Measurements from ENCODE around the gene ERN1. TPM values are rescaled to one million over a fixed set of nuclear protein-coding genes. Genes with fewer than 3 reads are reported as not detected.

Gene ERN1
- polyA plus RNA-seq, 1 experiment, result 8.6 TPM

GRCh38 chr17:64028874-64029464, 101.0 kb downstream of the ERN1 start:
- Histone ChIP-seq H3K27me3 (ENCODE audit: control insufficient read depth, insufficient read depth, low read length) (no peaks in the 10 kb centered on the region), H3K36me3 (ENCODE audit: control insufficient read depth, insufficient read depth, low read length) (no peaks in the 10 kb centered on the region), H3K4me3 (ENCODE audit: low read depth, low read length) (no peak overlapping the region)
- no peak for DNase-seq (ENCODE audit: low read depth)
- POLR2A ChIA-PET, result interaction anchor here (0.9 kb wide), 1 partner anchor 105 kb away, joined by 5 read pairs; no protein-coding TSS in a partner anchor
- CTCF ChIA-PET, result interaction anchor here (0.5 to 9.0 kb wide), 43 partner anchors 9 to 596 kb away, joined by 3 to 388 read pairs (median 6); partner anchors contain the start of genes CSHL1, ERN1, GH1 and ICAM2
- TF ChIP-seq, protein P1, sequence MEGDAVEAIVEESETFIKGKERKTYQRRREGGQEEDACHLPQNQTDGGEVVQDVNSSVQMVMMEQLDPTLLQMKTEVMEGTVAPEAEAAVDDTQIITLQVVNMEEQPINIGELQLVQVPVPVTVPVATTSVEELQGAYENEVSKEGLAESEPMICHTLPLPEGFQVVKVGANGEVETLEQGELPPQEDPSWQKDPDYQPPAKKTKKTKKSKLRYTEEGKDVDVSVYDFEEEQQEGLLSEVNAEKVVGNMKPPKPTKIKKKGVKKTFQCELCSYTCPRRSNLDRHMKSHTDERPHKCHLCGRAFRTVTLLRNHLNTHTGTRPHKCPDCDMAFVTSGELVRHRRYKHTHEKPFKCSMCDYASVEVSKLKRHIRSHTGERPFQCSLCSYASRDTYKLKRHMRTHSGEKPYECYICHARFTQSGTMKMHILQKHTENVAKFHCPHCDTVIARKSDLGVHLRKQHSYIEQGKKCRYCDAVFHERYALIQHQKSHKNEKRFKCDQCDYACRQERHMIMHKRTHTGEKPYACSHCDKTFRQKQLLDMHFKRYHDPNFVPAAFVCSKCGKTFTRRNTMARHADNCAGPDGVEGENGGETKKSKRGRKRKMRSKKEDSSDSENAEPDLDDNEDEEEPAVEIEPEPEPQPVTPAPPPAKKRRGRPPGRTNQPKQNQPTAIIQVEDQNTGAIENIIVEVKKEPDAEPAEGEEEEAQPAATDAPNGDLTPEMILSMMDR (IDR thresholded peaks at IDR 0.05; ENCODE audit: insufficient read depth, low read depth, low read length), result peak; percentile 80

DNA sequence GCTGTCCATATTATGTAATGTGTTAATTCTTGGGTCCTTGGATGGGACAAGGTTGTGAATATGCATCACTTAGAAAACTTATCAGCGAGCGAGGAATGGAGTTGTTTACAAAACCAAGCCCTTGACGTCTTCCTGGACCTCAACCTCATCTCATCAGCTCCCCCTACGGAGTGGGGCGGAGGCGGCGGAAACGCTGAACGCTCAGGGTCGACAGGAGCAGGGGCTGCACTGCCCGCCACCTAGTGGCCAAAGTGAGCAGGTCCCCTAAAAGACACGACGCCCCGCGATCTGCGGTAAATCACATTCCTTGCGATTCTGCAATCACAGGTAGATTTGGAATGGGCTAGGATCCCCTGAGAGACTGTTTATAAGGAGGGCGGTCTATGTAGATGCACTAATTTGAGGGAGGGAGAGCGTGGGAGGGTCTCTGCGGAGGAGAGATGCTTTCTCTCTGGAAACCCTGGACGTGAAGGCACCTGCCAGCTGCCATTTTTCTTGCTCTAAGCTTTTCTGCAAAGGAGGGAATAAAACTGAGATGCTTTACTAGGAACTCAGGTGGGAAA, 104.1 kb downstream of the ERN1 start:
- ChIA-PET CTCF (interaction anchor here (0.7 to 9.0 kb wide), 42 partner anchors 9 to 275 kb away, joined by 3 to 388 read pairs (median 5); partner anchors contain the start of genes CD79B, CSHL1, ERN1 and GH1), POLR2A (no interaction called here)
- H3K4me3 ChIP-seq (ENCODE audit: low read depth, low read length), result no peak overlapping the region
- TF ChIP-seq, protein P1 (IDR thresholded peaks at IDR 0.05; ENCODE audit: insufficient read depth, low read depth, low read length), result peak; percentile 96
- no peaks in the 10 kb centered on the region for H3K27me3 ChIP-seq (ENCODE audit: control insufficient read depth, insufficient read depth, low read length)
- no peak for DNase-seq (ENCODE audit: low read depth)
- H3K36me3 ChIP-seq (ENCODE audit: control insufficient read depth, insufficient read depth, low read length), result no peaks in the 10 kb centered on the region

DNA sequence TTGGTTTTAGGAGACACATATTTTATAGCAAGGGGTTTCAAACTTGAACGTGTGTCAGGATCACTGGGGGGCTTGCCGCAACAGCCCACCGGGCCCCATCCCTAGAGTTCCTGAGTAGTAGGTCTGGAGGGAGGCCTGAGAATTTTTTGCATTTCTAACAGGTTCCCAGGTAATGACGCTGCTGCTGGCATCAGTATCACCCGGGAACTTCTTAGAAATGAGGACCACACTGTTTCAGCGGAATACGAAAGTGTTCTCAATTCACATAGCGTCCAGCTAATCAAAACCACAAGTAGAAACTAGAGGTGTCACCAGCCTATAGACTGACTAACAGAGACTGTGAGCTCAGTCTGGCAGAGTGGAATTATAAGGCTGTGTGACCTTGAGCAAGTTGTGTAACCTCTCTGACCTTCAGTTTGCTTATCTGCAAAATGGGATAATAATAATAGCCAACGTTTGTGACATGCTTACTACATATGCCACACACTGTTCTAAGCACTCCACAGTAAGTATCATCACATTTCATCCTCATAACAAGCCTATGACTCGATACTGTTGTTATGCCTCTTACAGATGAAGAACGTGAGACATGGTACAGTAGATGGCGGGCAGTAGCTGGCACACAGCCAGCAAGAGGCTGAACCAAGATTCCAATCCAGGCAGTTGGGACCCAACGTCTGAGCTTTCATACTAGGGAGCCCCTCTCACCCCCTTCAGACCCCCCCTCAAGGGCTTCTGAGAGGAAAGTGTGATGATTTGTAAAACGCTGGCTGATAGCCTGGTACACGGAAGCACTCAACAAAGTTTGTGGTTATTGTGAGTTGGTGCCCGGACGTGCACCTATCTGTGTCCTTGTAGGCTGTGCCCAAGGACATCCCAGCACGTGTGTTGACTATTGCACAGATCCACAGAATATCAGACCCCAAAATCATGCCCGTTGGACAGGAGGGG, 104.9 kb downstream of the ERN1 start:
- ChIA-PET CTCF (interaction anchor here (0.7 to 9.0 kb wide), 41 partner anchors 8 to 276 kb away, joined by 3 to 388 read pairs (median 5); partner anchors contain the start of genes CD79B, CSHL1, ERN1 and GH1), POLR2A (no interaction called here)
- H3K27me3 ChIP-seq (ENCODE audit: control insufficient read depth, insufficient read depth, low read length), result no peaks in the 10 kb centered on the region
- H3K4me3 ChIP-seq (ENCODE audit: low read depth, low read length), result no peak overlapping the region
- TF ChIP-seq, protein P1 (IDR thresholded peaks at IDR 0.05; ENCODE audit: insufficient read depth, low read depth, low read length), result no peak
- no peak for DNase-seq (ENCODE audit: low read depth)
- H3K36me3 ChIP-seq (ENCODE audit: control insufficient read depth, insufficient read depth, low read length), result no peaks in the 10 kb centered on the region

GRCh38 chr17:64024215-64024654, 105.7 kb downstream of the ERN1 start:
- no peaks in the 10 kb centered on the region for H3K36me3 ChIP-seq (ENCODE audit: control insufficient read depth, insufficient read depth, low read length)
- POLR2A ChIA-PET, result no interaction called here
- H3K4me3 ChIP-seq (ENCODE audit: low read depth, low read length), result no peak overlapping the region
- DNase-seq (ENCODE audit: low read depth), result no peak
- no peaks in the 10 kb centered on the region for H3K27me3 ChIP-seq (ENCODE audit: control insufficient read depth, insufficient read depth, low read length)
- CTCF ChIA-PET, result interaction anchor here (0.8 to 9.0 kb wide), 14 partner anchors 7 to 114 kb away, joined by 3 to 388 read pairs (median 12); partner anchors contain the start of genes CD79B, CSHL1, ERN1 and GH1
- TF ChIP-seq, protein P1 (IDR thresholded peaks at IDR 0.05; ENCODE audit: insufficient read depth, low read depth, low read length), result no peak
